ENCODE results near the gene NHERF1.

The NHERF1 gene

GRCh38 chr17:74712301-74712700 is 36.1 kb upstream of the NHERF1 start:
- no peak for DNase-seq (ENCODE audit: low spot score)
- TF ChIP-seq CTCF (IDR thresholded peaks at IDR 0.05; ENCODE audit: extremely low read depth, missing control alignments) = no peak

GRCh38 chr17:74712756-74713155 is 35.7 kb upstream of the NHERF1 start, which contains the start of gene CD300LF:
CD300LF (minus strand) TSS chr17:74712923; CDS start chr17:74712866, 57 bp downstream.
- TF ChIP-seq CTCF (IDR thresholded peaks at IDR 0.05; ENCODE audit: extremely low read depth, missing control alignments) = no peak
- no peak for DNase-seq (ENCODE audit: low spot score)

- no peak for TF ChIP-seq CTCF (IDR thresholded peaks at IDR 0.05; ENCODE audit: extremely low read depth, missing control alignments)
- DNase-seq (ENCODE audit: low spot score) = no peak
These were observed 35.2 kb upstream of the NHERF1 start for GRCh38 chr17:74713171-74713755.

DNA sequence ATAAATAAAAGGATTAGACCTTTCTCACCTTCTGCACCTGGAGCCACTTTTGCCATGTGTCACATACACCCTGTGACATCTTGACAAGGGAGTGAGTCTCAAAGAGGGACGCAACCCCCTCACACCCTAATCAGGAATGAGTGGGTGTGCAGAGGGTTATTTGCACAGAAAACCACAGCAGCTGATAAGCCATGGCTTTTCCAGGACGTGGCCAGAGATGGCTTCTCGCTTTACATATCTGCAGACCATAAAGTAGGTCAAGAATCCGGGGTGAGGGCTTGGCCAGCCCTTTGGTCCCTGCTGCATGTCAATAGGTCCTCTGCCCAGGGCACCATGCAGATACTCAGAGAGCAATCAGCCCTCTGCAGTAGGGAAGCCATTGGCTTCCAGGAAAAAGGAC is 33.3 kb upstream of the NHERF1 start:
- no peak for TF ChIP-seq CTCF (IDR thresholded peaks at IDR 0.05; ENCODE audit: extremely low read depth, missing control alignments)
- DNase-seq (ENCODE audit: low spot score) = no peak

DNA sequence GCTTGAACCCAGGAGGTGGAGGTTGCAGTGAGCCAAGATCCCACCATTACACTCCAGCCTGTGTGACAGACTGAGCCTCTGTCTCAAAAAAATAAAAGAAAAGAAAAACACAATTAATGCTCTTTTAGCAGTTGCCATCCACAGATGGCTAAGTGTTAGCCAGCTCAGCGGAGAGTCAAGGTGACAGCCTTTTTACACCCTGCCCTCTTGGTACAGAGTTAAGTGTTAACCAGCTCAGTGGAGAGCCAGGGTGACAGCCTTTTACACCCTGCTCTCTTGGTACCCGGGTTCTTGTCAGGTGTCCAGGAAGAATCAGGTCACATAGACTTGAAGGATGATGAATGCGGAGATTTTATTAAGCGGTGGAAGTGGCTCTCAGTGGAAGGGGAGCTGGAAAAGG is 27.9 kb upstream of the NHERF1 start:
- DNase-seq (ENCODE audit: low spot score) = no peak
- no peak for TF ChIP-seq CTCF (IDR thresholded peaks at IDR 0.05; ENCODE audit: extremely low read depth, missing control alignments)

- no peak for TF ChIP-seq CTCF (IDR thresholded peaks at IDR 0.05; ENCODE audit: extremely low read depth, missing control alignments)
These were observed 25.6 kb upstream of the NHERF1 start for GRCh38 chr17:74722782-74723181.

GRCh38 chr17:74723891-74724290 is 24.5 kb upstream of the NHERF1 start:
- no peak for DNase-seq (ENCODE audit: low spot score)
- TF ChIP-seq CTCF (IDR thresholded peaks at IDR 0.05; ENCODE audit: extremely low read depth, missing control alignments) = no peak

More at GRCh38 chr17:74722782-74723181, 25.6 kb upstream of the NHERF1 start:
- no peak for DNase-seq (ENCODE audit: low spot score)
